Epithelial cell of proximal tubule (primary cell): ENCODE results near the gene HIBCH. TPM values are rescaled to one million over a fixed set of nuclear protein-coding genes. Genes with fewer than 3 reads are reported as not detected.

Experiments used
- DNase-seq: peaks from one replicate; pipeline ENCODE4 v3.0.0-alpha.2; 2011; ENCODE audit warnings: low read depth
- H3K4me3 ChIP-seq: 2 replicates; pipeline ENCODE4 v1.5.1; 2011; ENCODE audit warnings: low read depth, mild to moderate bottlenecking, low read length
- CTCF ChIP-seq: conservative IDR thresholded peaks from 2 replicates; pipeline ENCODE4 v1.5.1; 2012; ENCODE audit warnings: low read depth, mild to moderate bottlenecking, low read length
- total RNA-seq: library from RNA; depleted of rRNA; stranded (reverse); fragments of >200 nt; gene quantifications from 2 replicates; pipeline ENCODE4 v1.2.3, GENCODE V29; 2015

HIBCH gene
- total RNA-seq, 1 donor from 2014 or later: 12.2 TPM

GRCh38 chr2:190178066-190178722, 141.4 kb downstream of the HIBCH start:
- no peak for DNase-seq
- no peak overlapping the region for H3K4me3 ChIP-seq
- TF ChIP-seq CTCF: no peak

- H3K4me3 ChIP-seq: no peak overlapping the region
- no peak for TF ChIP-seq CTCF
- DNase-seq: no peak
Measured at GRCh38 chr2:190177249-190178040, 142.2 kb downstream of the HIBCH start.

- no peak for DNase-seq
- H3K4me3 ChIP-seq: no peak overlapping the region
- TF ChIP-seq CTCF: no peak
Measured at GRCh38 chr2:190173392-190173791, 146.2 kb downstream of the HIBCH start.

- DNase-seq: no peak
- no peak overlapping the region for H3K4me3 ChIP-seq
- TF ChIP-seq CTCF: no peak
Measured at GRCh38 chr2:190170673-190171072, 149.0 kb downstream of the HIBCH start.

GRCh38 chr2:190169221-190170072, 150.2 kb downstream of the HIBCH start:
- H3K4me3 ChIP-seq: no peak overlapping the region
- TF ChIP-seq CTCF: no peak
- no peak for DNase-seq

GRCh38 chr2:190167702-190168101, 151.9 kb downstream of the HIBCH start:
- TF ChIP-seq CTCF: no peak
- no peak overlapping the region for H3K4me3 ChIP-seq
- DNase-seq: no peak
